Activated naive CD8-positive, alpha-beta T cell treated with anti-CD3 and anti-CD28 coated beads, Interleukin-2, amount 50 U/mL, for 24 hours (primary cell): ENCODE data around the gene LHCGR.

ENCODE experiments used
- ATAC-seq: fragments of 150-1000 bp; cut with Tn5 transposase; one replicate; pipeline ENCODE4 v1.10.0; 2021
- DNase-seq: peaks from one replicate; pipeline ENCODE4 v3.0.0; 2021
- H3K27ac Mint-ChIP-seq: one replicate; pipeline ENCODE4 v1.8.0; 2021; ENCODE audit warnings: mild to moderate bottlenecking, mixed read lengths
- H3K27me3 Mint-ChIP-seq: one replicate; pipeline ENCODE4 v1.8.0; 2021; ENCODE audit warnings: mixed read lengths
- H3K36me3 Mint-ChIP-seq: one replicate; pipeline ENCODE4 v1.8.0; 2021; ENCODE audit warnings: low read depth, mixed read lengths
- H3K4me1 Mint-ChIP-seq: one replicate; pipeline ENCODE4 v1.8.0; 2021; ENCODE audit warnings: mixed read lengths
- H3K4me3 Mint-ChIP-seq: one replicate; pipeline ENCODE4 v1.8.0; 2021; ENCODE audit warnings: mild to moderate bottlenecking, moderate library complexity, mixed read lengths
- H3K9me3 Mint-ChIP-seq: one replicate; pipeline ENCODE4 v1.8.0; 2021; ENCODE audit warnings: mixed read lengths

LHCGR gene

GRCh38 chr2:48725696-48726494 is 29.6 kb downstream of the LHCGR start:
- no peak for ATAC-seq
- no peaks in the 10 kb centered on the region for H3K9me3 Mint-ChIP-seq
- no peak overlapping the region for H3K27ac Mint-ChIP-seq

GRCh38 chr2:48724278-48724677 is 31.2 kb downstream of the LHCGR start:
- Mint-ChIP-seq H3K4me1 (no peaks in the 10 kb centered on the region), H3K36me3 (no peaks in the 10 kb centered on the region), H3K9me3 (no peaks in the 10 kb centered on the region), H3K27me3 (no peaks in the 10 kb centered on the region), H3K27ac (no peak overlapping the region), H3K4me3 (no peak overlapping the region)
- ATAC-seq (no peak), DNase-seq (no peak)

More at GRCh38 chr2:48725696-48726494, 29.6 kb downstream of the LHCGR start:
- no peak for DNase-seq
- Mint-ChIP-seq H3K36me3 (no peaks in the 10 kb centered on the region), H3K4me1 (no peaks in the 10 kb centered on the region), H3K4me3 (no peak overlapping the region), H3K27me3 (no peaks in the 10 kb centered on the region)

GRCh38 chr2:48723129-48723528 is 32.4 kb downstream of the LHCGR start:
- DNase-seq (no peak), ATAC-seq (no peak)
- H3K9me3 Mint-ChIP-seq = no peaks in the 10 kb centered on the region
- no peaks in the 10 kb centered on the region for H3K4me1 Mint-ChIP-seq
- no peak overlapping the region for H3K4me3 Mint-ChIP-seq
- H3K27me3 Mint-ChIP-seq = no peaks in the 10 kb centered on the region
- H3K27ac Mint-ChIP-seq = no peak overlapping the region
- H3K36me3 Mint-ChIP-seq = no peaks in the 10 kb centered on the region

- no peaks in the 10 kb centered on the region for H3K36me3 Mint-ChIP-seq
- H3K9me3 Mint-ChIP-seq = no peaks in the 10 kb centered on the region
Observed at GRCh38 chr2:48722391-48722790, 33.1 kb downstream of the LHCGR start.

GRCh38 chr2:48721158-48721557 is 34.4 kb downstream of the LHCGR start:
- Mint-ChIP-seq H3K36me3 (no peaks in the 10 kb centered on the region), H3K27me3 (peaks cover 3% of the 10 kb centered on the region), H3K4me3 (no peak overlapping the region), H3K9me3 (no peaks in the 10 kb centered on the region), H3K27ac (no peak overlapping the region), H3K4me1 (no peaks in the 10 kb centered on the region)
- DNase-seq (no peak), ATAC-seq (no peak)

More at GRCh38 chr2:48722391-48722790, 33.1 kb downstream of the LHCGR start:
- no peak for ATAC-seq
- H3K4me3 Mint-ChIP-seq = no peak overlapping the region
- DNase-seq = no peak
- H3K4me1 Mint-ChIP-seq = no peaks in the 10 kb centered on the region
- no peaks in the 10 kb centered on the region for H3K27me3 Mint-ChIP-seq
- H3K27ac Mint-ChIP-seq = no peak overlapping the region

- ATAC-seq = no peak
- no peak overlapping the region for H3K4me3 Mint-ChIP-seq
- DNase-seq = no peak
- H3K9me3 Mint-ChIP-seq = no peaks in the 10 kb centered on the region
- H3K4me1 Mint-ChIP-seq = no peaks in the 10 kb centered on the region
- peaks cover 3% of the 10 kb centered on the region for H3K27me3 Mint-ChIP-seq
- no peaks in the 10 kb centered on the region for H3K36me3 Mint-ChIP-seq
- H3K27ac Mint-ChIP-seq = no peak overlapping the region
Observed at GRCh38 chr2:48719480-48720177, 35.9 kb downstream of the LHCGR start.

GRCh38 chr2:48717846-48718245 is 37.7 kb downstream of the LHCGR start:
- ATAC-seq = no peak
- Mint-ChIP-seq H3K4me3 (no peak overlapping the region), H3K4me1 (no peaks in the 10 kb centered on the region), H3K9me3 (no peaks in the 10 kb centered on the region), H3K27ac (no peak overlapping the region), H3K36me3 (no peaks in the 10 kb centered on the region), H3K27me3 (peaks cover 3% of the 10 kb centered on the region)
- DNase-seq = no peak

GRCh38 chr2:48715956-48716355 is 39.6 kb downstream of the LHCGR start:
- H3K36me3 Mint-ChIP-seq = no peaks in the 10 kb centered on the region
- DNase-seq = no peak
- peaks cover 3% of the 10 kb centered on the region for H3K27me3 Mint-ChIP-seq
- no peaks in the 10 kb centered on the region for H3K9me3 Mint-ChIP-seq
- H3K27ac Mint-ChIP-seq = no peak overlapping the region
- H3K4me1 Mint-ChIP-seq = no peaks in the 10 kb centered on the region
- ATAC-seq = no peak
- H3K4me3 Mint-ChIP-seq = no peak overlapping the region

- DNase-seq (no peak), ATAC-seq (no peak)
- Mint-ChIP-seq H3K27ac (no peak overlapping the region), H3K4me3 (no peak overlapping the region), H3K36me3 (no peaks in the 10 kb centered on the region), H3K27me3 (peaks cover 3% of the 10 kb centered on the region), H3K9me3 (no peaks in the 10 kb centered on the region), H3K4me1 (no peaks in the 10 kb centered on the region)
Observed at GRCh38 chr2:48715042-48715899, 40.3 kb downstream of the LHCGR start.

- no peak overlapping the region for H3K4me3 Mint-ChIP-seq
- no peak for ATAC-seq
- peaks cover 3% of the 10 kb centered on the region for H3K27me3 Mint-ChIP-seq
- no peaks in the 10 kb centered on the region for H3K4me1 Mint-ChIP-seq
- H3K27ac Mint-ChIP-seq = no peak overlapping the region
- no peak for DNase-seq
- H3K36me3 Mint-ChIP-seq = no peaks in the 10 kb centered on the region
- no peaks in the 10 kb centered on the region for H3K9me3 Mint-ChIP-seq
Observed at GRCh38 chr2:48714245-48714644, 41.3 kb downstream of the LHCGR start.

- no peak overlapping the region for H3K4me3 Mint-ChIP-seq
- DNase-seq (no peak), ATAC-seq (no peak)
- no peaks in the 10 kb centered on the region for H3K36me3 Mint-ChIP-seq
- H3K4me1 Mint-ChIP-seq = no peaks in the 10 kb centered on the region
- no peaks in the 10 kb centered on the region for H3K9me3 Mint-ChIP-seq
- peaks cover 3% of the 10 kb centered on the region for H3K27me3 Mint-ChIP-seq
- H3K27ac Mint-ChIP-seq = no peak overlapping the region
Observed at GRCh38 chr2:48713647-48714046, 41.9 kb downstream of the LHCGR start.

- no peaks in the 10 kb centered on the region for H3K4me1 Mint-ChIP-seq
- no peak for ATAC-seq
- no peaks in the 10 kb centered on the region for H3K36me3 Mint-ChIP-seq
- DNase-seq = no peak
- H3K27me3 Mint-ChIP-seq = peaks cover 3% of the 10 kb centered on the region
- H3K4me3 Mint-ChIP-seq = no peak overlapping the region
- no peak overlapping the region for H3K27ac Mint-ChIP-seq
- H3K9me3 Mint-ChIP-seq = no peaks in the 10 kb centered on the region
Observed at GRCh38 chr2:48712151-48712550, 43.4 kb downstream of the LHCGR start.

- H3K36me3 Mint-ChIP-seq = no peaks in the 10 kb centered on the region
- no peak for DNase-seq
- H3K4me1 Mint-ChIP-seq = no peaks in the 10 kb centered on the region
- no peak overlapping the region for H3K4me3 Mint-ChIP-seq
- no peak for ATAC-seq
- no peak overlapping the region for H3K27ac Mint-ChIP-seq
- H3K27me3 Mint-ChIP-seq = no peaks in the 10 kb centered on the region
- no peaks in the 10 kb centered on the region for H3K9me3 Mint-ChIP-seq
Observed at GRCh38 chr2:48711343-48711742, 44.2 kb downstream of the LHCGR start.

- no peak overlapping the region for H3K4me3 Mint-ChIP-seq
- H3K27me3 Mint-ChIP-seq = no peaks in the 10 kb centered on the region
- H3K27ac Mint-ChIP-seq = no peak overlapping the region
- ATAC-seq = no peak
- no peaks in the 10 kb centered on the region for H3K9me3 Mint-ChIP-seq
- H3K4me1 Mint-ChIP-seq = no peaks in the 10 kb centered on the region
- H3K36me3 Mint-ChIP-seq = no peaks in the 10 kb centered on the region
- no peak for DNase-seq
Observed at GRCh38 chr2:48709096-48710034, 46.2 kb downstream of the LHCGR start.
